ENCODE measurements around the gene SLC2A11.

SLC2A11 gene

GRCh38 chr22:23824476-23825245, 33.0 kb upstream of the SLC2A11 start:
- no peak overlapping the region for H3K4me3 ChIP-seq (ENCODE audit: low read length in 2 of 2)
- H3K27ac ChIP-seq (ENCODE audit: low read depth in 2 of 2, low read length in 2 of 2) = no peak overlapping the region
- H3K9me3 ChIP-seq (ENCODE audit: control insufficient read depth in 2 of 2, low read length in 2 of 2) = no peaks in the 10 kb centered on the region
- H3K27me3 ChIP-seq (ENCODE audit: control insufficient read depth in 2 of 2, insufficient read depth in 2 of 2, low read length in 2 of 2) = no peaks in the 10 kb centered on the region
- H3K36me3 ChIP-seq (ENCODE audit: control insufficient read depth in 2 of 2, insufficient read depth in 2 of 2, low read length in 2 of 2) = peaks cover 68 to 78% of the 10 kb centered on the region in 2 donors
- H3K4me1 ChIP-seq (ENCODE audit: control insufficient read depth in 2 of 2, insufficient read depth in 2 of 2, low read length in 2 of 2) = peaks cover 0 to 4% of the 10 kb centered on the region in 2 donors
- no peak overlapping the region for H3K9ac ChIP-seq (ENCODE audit: low read depth in 1 of 2, low read length in 2 of 2)

GRCh38 chr22:23825246-23825905, 32.3 kb upstream of the SLC2A11 start:
- Histone ChIP-seq H3K4me1 (ENCODE audit: control insufficient read depth in 2 of 2, insufficient read depth in 2 of 2, low read length in 2 of 2) (peaks cover 0 to 4% of the 10 kb centered on the region in 2 donors), H3K27ac (ENCODE audit: low read depth in 2 of 2, low read length in 2 of 2) (no peak overlapping the region)

DNA sequence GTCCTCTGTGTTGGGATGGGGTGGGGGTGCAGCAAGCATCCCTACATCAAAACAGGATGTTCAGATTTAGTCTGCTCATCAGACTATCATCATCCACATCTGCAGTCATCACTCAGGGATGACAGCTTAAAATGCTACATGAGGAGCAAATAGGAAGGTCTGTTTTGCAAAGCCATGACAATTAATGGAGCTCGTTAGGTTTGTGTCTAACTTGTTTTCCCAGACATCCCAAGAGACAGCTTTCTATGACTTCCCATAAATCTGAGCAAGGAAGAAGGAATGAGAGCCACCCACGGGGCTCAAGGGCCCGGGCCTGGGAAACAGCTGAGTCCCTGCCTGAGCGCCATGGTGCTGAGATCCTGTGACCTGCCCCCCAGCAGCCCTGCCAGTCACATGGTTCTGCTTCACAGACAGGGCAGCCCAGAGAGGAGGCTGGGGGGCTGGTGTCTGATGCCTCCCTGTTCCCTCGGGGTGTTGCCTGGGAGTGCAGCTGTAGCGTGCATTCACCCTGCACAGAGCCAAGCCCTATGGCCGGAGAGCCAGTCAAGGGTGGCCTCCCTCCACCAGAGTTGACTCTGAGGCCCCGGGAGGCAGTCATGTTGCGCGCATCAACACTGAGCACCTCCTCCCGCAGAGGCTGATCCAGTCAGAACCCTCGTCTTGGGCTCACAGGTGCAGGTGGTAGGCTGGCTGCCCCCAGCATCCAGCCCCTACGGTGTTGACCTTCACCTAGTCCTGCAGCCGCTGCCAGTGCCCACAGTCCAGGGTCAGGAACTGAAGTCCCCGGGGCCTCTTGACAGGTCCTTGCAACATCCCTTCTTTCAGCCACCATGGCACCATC, 30.9 kb upstream of the SLC2A11 start:
- Histone ChIP-seq H3K27me3 (ENCODE audit: control insufficient read depth in 2 of 2, insufficient read depth in 2 of 2, low read length in 2 of 2) (no peaks in the 10 kb centered on the region), H3K4me1 (ENCODE audit: control insufficient read depth in 2 of 2, insufficient read depth in 2 of 2, low read length in 2 of 2) (no peaks in the 10 kb centered on the region), H3K27ac (ENCODE audit: low read depth in 2 of 2, low read length in 2 of 2) (no peak overlapping the region), H3K36me3 (ENCODE audit: control insufficient read depth in 2 of 2, insufficient read depth in 2 of 2, low read length in 2 of 2) (peaks cover 75 to 77% of the 10 kb centered on the region in 2 donors), H3K9ac (ENCODE audit: low read depth in 1 of 2, low read length in 2 of 2) (no peak overlapping the region), H3K9me3 (ENCODE audit: control insufficient read depth in 2 of 2, low read length in 2 of 2) (no peaks in the 10 kb centered on the region), H3K4me3 (ENCODE audit: low read length in 2 of 2) (no peak overlapping the region)

More at GRCh38 chr22:23825246-23825905, 32.3 kb upstream of the SLC2A11 start:
- Histone ChIP-seq H3K9me3 (ENCODE audit: control insufficient read depth in 2 of 2, low read length in 2 of 2) (no peaks in the 10 kb centered on the region), H3K9ac (ENCODE audit: low read depth in 1 of 2, low read length in 2 of 2) (no peak overlapping the region), H3K4me3 (ENCODE audit: low read length in 2 of 2) (no peak overlapping the region), H3K36me3 (ENCODE audit: control insufficient read depth in 2 of 2, insufficient read depth in 2 of 2, low read length in 2 of 2) (peaks cover 71 to 76% of the 10 kb centered on the region in 2 donors), H3K27me3 (ENCODE audit: control insufficient read depth in 2 of 2, insufficient read depth in 2 of 2, low read length in 2 of 2) (no peaks in the 10 kb centered on the region)

GRCh38 chr22:23827351-23827995, 30.2 kb upstream of the SLC2A11 start:
- Histone ChIP-seq H3K4me1 (ENCODE audit: control insufficient read depth in 2 of 2, insufficient read depth in 2 of 2, low read length in 2 of 2) (no peaks in the 10 kb centered on the region), H3K4me3 (ENCODE audit: low read length in 2 of 2) (no peak overlapping the region), H3K9me3 (ENCODE audit: control insufficient read depth in 2 of 2, low read length in 2 of 2) (no peaks in the 10 kb centered on the region), H3K27ac (ENCODE audit: low read depth in 2 of 2, low read length in 2 of 2) (no peak overlapping the region), H3K27me3 (ENCODE audit: control insufficient read depth in 2 of 2, insufficient read depth in 2 of 2, low read length in 2 of 2) (no peaks in the 10 kb centered on the region), H3K36me3 (ENCODE audit: control insufficient read depth in 2 of 2, insufficient read depth in 2 of 2, low read length in 2 of 2) (peaks cover 67 to 80% of the 10 kb centered on the region in 2 donors), H3K9ac (ENCODE audit: low read depth in 1 of 2, low read length in 2 of 2) (no peak overlapping the region)

GRCh38 chr22:23828800-23829680, 28.6 kb upstream of the SLC2A11 start:
- H3K36me3 ChIP-seq (ENCODE audit: control insufficient read depth in 2 of 2, insufficient read depth in 2 of 2, low read length in 2 of 2) = peaks cover 63 to 77% of the 10 kb centered on the region in 2 donors
- no peaks in the 10 kb centered on the region for H3K9me3 ChIP-seq (ENCODE audit: control insufficient read depth in 2 of 2, low read length in 2 of 2)
- no peak overlapping the region for H3K9ac ChIP-seq (ENCODE audit: low read depth in 1 of 2, low read length in 2 of 2)
- no peaks in the 10 kb centered on the region for H3K4me1 ChIP-seq (ENCODE audit: control insufficient read depth in 2 of 2, insufficient read depth in 2 of 2, low read length in 2 of 2)
- no peak overlapping the region for H3K27ac ChIP-seq (ENCODE audit: low read depth in 2 of 2, low read length in 2 of 2)
- H3K27me3 ChIP-seq (ENCODE audit: control insufficient read depth in 2 of 2, insufficient read depth in 2 of 2, low read length in 2 of 2) = no peaks in the 10 kb centered on the region
- no peak overlapping the region for H3K4me3 ChIP-seq (ENCODE audit: low read length in 2 of 2)

GRCh38 chr22:23829845-23830372, 27.8 kb upstream of the SLC2A11 start:
- Histone ChIP-seq H3K4me1 (ENCODE audit: control insufficient read depth in 2 of 2, insufficient read depth in 2 of 2, low read length in 2 of 2) (no peaks in the 10 kb centered on the region), H3K27me3 (ENCODE audit: control insufficient read depth in 2 of 2, insufficient read depth in 2 of 2, low read length in 2 of 2) (no peaks in the 10 kb centered on the region), H3K4me3 (ENCODE audit: low read length in 2 of 2) (no peak overlapping the region), H3K9ac (ENCODE audit: low read depth in 1 of 2, low read length in 2 of 2) (no peak overlapping the region), H3K27ac (ENCODE audit: low read depth in 2 of 2, low read length in 2 of 2) (no peak overlapping the region), H3K9me3 (ENCODE audit: control insufficient read depth in 2 of 2, low read length in 2 of 2) (no peaks in the 10 kb centered on the region), H3K36me3 (ENCODE audit: control insufficient read depth in 2 of 2, insufficient read depth in 2 of 2, low read length in 2 of 2) (peaks cover 60 to 73% of the 10 kb centered on the region in 2 donors)

DNA sequence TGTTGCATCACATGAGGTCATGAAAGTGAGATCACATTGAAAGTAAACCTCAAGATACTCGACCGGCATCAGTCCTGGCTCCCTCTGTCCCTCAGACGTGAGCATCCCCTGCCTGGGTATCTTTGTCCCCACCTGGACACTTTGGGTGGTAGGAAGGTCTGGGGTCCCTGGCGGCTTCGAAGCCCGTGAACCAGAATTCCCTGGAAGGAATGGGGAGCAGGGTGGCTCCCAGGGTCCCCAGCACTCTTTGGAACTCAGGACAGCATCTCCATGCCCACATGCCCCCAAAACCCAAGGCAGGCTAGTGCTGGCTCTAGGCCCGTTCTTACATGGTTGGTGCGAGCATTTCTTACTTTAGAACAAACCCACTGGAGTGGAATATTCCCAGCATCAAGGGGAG, 26.4 kb upstream of the SLC2A11 start:
- Histone ChIP-seq H3K9ac (ENCODE audit: low read depth in 1 of 2, low read length in 2 of 2) (no peak overlapping the region), H3K9me3 (ENCODE audit: control insufficient read depth in 2 of 2, low read length in 2 of 2) (no peaks in the 10 kb centered on the region), H3K4me1 (ENCODE audit: control insufficient read depth in 2 of 2, insufficient read depth in 2 of 2, low read length in 2 of 2) (no peaks in the 10 kb centered on the region), H3K36me3 (ENCODE audit: control insufficient read depth in 2 of 2, insufficient read depth in 2 of 2, low read length in 2 of 2) (peaks cover 62 to 74% of the 10 kb centered on the region in 2 donors), H3K4me3 (ENCODE audit: low read length in 2 of 2) (no peak overlapping the region), H3K27ac (ENCODE audit: low read depth in 2 of 2, low read length in 2 of 2) (no peak overlapping the region), H3K27me3 (ENCODE audit: control insufficient read depth in 2 of 2, insufficient read depth in 2 of 2, low read length in 2 of 2) (no peaks in the 10 kb centered on the region)

- no peaks in the 10 kb centered on the region for H3K9me3 ChIP-seq (ENCODE audit: control insufficient read depth in 2 of 2, low read length in 2 of 2)
- no peaks in the 10 kb centered on the region for H3K4me1 ChIP-seq (ENCODE audit: control insufficient read depth in 2 of 2, insufficient read depth in 2 of 2, low read length in 2 of 2)
- no peak overlapping the region for H3K4me3 ChIP-seq (ENCODE audit: low read length in 2 of 2)
- H3K27me3 ChIP-seq (ENCODE audit: control insufficient read depth in 2 of 2, insufficient read depth in 2 of 2, low read length in 2 of 2) = no peaks in the 10 kb centered on the region
- peaks cover 58 to 72% of the 10 kb centered on the region in 2 donors for H3K36me3 ChIP-seq (ENCODE audit: control insufficient read depth in 2 of 2, insufficient read depth in 2 of 2, low read length in 2 of 2)
- no peak overlapping the region for H3K27ac ChIP-seq (ENCODE audit: low read depth in 2 of 2, low read length in 2 of 2)
- no peak overlapping the region for H3K9ac ChIP-seq (ENCODE audit: low read depth in 1 of 2, low read length in 2 of 2)
Observed at GRCh38 chr22:23831781-23832180, 25.9 kb upstream of the SLC2A11 start.
